Prostate gland (tissue), 2 donors: ENCODE data around the gene CDC25A.

Experiments used
- POLR2A ChIP-seq: fragments of 450-650 bp; IDR thresholded peaks from one replicate; pipeline ENCODE4 v1.6.1; 2016; ENCODE audit warnings: antibody characterized with exemption, mild to moderate bottlenecking
- POLR2AphosphoS5 ChIP-seq: sonication (generic); formaldehyde crosslinking; IDR thresholded peaks from one replicate; pipeline ENCODE4 v1.6.1; 2017; ENCODE audit warnings: antibody characterized with exemption
- TF ChIP-seq, protein P1 (sequence below), 4 experiments: fragments of 200-600 bp in 2 of 4; fragments of 450-650 bp in 2 of 4; sonication (generic) in 2 of 4; IDR thresholded peaks; 1 replicate in 3 of 4; 2 replicates in 1 of 4; pipeline ENCODE4 v1.5.1; 2016 to 2019; ENCODE audit warnings: antibody characterized with exemption in 4 of 4, mild to moderate bottlenecking in 2 of 4, moderate library complexity in 2 of 4

DNA sequence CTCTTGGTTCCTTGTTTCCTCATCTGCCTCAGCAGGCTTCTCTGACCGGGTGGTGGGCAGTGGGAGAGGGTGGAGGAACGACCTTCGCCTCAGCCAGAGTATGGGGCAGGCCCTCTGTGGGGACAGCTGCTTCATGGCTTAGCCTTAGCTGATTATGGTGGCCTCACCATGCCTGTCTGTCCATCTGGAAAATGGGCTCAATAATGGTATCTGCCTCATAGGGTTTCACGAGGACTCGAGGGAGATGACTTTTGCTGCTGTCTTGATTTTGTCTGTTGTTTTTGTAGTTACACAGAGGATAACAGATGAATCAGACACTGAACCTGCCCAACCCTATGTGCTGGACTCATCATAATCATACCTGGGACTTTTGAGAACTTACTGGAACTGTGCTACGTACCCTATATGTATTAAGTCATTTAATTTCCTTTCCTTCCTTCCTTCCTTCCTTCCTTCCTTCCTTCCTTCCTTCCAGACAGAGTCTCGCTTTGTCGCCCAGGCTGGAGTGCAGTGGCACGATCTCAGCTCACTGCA is 46.5 kb downstream of the CDC25A start:
- TF ChIP-seq, protein P1, sequence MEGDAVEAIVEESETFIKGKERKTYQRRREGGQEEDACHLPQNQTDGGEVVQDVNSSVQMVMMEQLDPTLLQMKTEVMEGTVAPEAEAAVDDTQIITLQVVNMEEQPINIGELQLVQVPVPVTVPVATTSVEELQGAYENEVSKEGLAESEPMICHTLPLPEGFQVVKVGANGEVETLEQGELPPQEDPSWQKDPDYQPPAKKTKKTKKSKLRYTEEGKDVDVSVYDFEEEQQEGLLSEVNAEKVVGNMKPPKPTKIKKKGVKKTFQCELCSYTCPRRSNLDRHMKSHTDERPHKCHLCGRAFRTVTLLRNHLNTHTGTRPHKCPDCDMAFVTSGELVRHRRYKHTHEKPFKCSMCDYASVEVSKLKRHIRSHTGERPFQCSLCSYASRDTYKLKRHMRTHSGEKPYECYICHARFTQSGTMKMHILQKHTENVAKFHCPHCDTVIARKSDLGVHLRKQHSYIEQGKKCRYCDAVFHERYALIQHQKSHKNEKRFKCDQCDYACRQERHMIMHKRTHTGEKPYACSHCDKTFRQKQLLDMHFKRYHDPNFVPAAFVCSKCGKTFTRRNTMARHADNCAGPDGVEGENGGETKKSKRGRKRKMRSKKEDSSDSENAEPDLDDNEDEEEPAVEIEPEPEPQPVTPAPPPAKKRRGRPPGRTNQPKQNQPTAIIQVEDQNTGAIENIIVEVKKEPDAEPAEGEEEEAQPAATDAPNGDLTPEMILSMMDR (IDR thresholded peaks at IDR 0.05): no peak
- TF ChIP-seq POLR2A (no peak), POLR2AphosphoS5 (no peak)
